Islet of Langerhans (tissue), 1 donor: ENCODE measurements around the gene MICALL1.

Source experiments
- FAIRE-seq: peaks from one replicate; lab custom pipeline; 2011; peaks lifted over from hg19 to GRCh38; lab: Jason Lieb, UNC

Gene MICALL1

GRCh38 chr22:37983860-37984791 is 78.0 kb downstream of the MICALL1 start, which contains the start of gene SOX10:
Gene SOX10 (minus strand): TSS chr22:37984555. CDS start chr22:37983784, 771 bp downstream.
- no peak for FAIRE-seq

- no peak for FAIRE-seq
Observed at GRCh38 chr22:37985050-37985585, 79.0 kb downstream of the MICALL1 start.

GRCh38 chr22:37985751-37986281 is 79.7 kb downstream of the MICALL1 start:
- no peak for FAIRE-seq

DNA sequence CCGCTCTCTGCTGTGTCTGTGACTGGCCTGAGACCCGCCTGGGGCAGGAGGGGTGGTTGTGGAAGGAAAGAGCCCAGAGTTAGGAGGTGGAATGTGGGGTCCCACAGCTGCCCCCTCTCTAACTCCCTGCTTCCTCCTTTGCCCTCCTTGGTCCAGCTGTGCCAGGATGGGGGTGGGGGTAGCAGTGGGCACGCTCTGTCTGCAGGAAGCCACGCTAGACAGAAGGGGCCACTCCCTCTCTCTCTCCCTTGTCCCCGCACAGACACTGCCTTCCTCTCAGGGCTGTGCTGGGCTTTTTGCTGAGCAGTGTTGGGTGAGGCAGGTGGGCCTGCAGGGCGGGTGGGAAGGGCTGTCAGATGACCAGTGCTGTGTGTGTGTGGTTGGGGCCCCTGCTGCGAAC is 80.3 kb downstream of the MICALL1 start:
- no peak for FAIRE-seq

DNA sequence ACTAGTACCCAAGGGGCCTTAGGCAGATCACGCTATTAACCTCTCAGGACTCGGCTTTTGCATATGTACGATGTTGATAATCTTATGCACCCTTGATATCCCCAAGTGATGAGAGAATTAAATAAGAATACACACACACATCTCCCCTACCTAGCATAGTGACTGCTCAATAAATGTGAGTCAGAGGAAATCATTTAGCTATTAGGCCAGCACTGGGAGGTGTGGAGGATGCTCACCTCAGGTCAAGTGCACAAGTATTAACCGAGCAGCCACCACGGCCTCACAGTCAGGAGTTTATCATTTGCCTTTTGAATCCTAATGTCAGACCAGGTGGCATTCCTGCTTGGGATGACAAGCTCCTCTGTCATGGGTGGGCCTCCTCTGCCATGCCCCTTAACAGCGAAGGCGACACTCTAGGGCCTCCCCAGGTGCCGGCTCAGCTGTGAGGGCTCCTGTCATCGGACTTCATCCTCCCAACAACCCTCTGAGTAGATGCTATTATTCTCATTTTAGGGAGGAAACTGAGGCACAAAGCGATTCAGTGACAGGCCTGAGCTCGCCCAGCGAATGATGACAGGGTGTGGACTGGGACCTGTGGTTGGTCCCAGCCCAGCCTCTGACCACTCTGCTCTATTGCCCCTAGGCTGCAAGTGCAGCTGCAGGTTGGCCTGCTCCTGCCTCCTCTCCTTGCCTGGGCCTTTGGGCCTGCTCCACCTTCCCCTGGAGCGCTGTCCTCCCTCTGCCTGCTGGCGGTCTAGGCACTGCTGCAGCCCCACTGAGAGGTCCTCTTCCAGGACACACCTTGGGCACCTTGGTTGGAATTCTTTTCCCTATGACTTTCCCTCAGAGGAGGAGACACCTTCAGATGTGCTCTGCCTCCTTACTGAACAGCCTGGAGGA is 83.3 kb downstream of the MICALL1 start:
- no peak for FAIRE-seq

GRCh38 chr22:37990301-37990700 is 84.2 kb downstream of the MICALL1 start:
- no peak for FAIRE-seq

- FAIRE-seq: no peak
Observed at GRCh38 chr22:37990862-37991261, 84.8 kb downstream of the MICALL1 start.

DNA sequence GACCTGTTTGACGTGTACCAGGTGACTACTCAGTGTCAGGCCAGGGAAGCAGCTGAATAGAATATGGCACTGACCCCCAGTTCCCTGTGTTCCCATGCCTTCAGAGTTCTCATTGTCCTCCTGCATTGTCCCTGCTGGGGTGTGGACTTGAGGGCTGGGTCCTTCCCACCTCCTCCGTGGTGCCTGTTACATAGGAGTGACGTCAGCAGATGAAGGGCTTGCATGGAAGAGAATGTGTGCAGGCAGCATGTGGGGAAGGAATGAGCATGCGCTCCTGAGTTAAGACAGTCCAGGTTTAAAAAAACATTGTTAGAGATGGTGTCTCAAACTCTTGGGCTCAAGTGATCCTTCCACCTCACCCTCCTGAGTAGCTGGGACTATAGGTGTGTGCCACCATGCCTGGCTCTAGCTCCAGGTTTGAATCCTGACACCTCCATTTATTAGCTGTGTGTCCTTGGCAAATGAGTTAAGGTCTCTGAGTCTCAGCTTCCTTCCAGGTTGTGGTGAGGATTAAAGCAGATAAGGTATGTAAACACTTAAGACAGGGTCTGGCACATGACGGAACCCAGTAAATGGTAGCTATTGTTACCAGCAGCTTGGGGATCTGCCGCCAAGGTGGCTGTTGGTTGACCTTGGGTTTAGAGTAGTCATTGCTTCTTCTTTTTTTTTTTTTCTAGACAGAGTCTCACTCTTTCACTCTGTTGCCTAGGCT is 85.8 kb downstream of the MICALL1 start:
- no peak for FAIRE-seq
